GM21423 (cell line): ENCODE results near the gene ATP13A3.

Source experiments
- ATAC-seq: cut with Tn5 transposase; IDR thresholded peaks from one replicate; pipeline ENCODE4 v1.9.1; 2021; ENCODE audit warnings: mild to moderate bottlenecking, moderate library complexity; ENCODE audit not compliant: unreplicated experiment

ATP13A3 gene

DNA sequence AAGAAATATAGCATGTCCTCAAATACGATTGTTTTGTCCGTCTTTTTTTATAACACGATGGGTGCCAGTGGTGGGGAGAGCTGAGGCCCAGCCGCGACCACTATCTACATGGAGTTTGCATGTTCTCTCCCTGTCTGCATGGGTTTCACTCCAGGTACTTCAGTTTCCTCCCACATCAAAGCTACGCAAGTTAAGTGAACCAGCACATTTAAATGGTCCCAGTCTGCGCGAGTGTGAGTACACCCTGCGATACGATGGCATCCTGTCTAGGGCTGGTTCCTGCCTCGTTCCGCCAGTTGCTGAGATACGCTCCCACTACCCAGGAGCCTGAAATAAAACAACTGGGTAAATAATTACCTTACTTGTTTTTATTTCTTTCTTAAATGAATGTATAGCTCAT lies 40.6 kb downstream of the ATP13A3 start:
- no peak for ATAC-seq

DNA sequence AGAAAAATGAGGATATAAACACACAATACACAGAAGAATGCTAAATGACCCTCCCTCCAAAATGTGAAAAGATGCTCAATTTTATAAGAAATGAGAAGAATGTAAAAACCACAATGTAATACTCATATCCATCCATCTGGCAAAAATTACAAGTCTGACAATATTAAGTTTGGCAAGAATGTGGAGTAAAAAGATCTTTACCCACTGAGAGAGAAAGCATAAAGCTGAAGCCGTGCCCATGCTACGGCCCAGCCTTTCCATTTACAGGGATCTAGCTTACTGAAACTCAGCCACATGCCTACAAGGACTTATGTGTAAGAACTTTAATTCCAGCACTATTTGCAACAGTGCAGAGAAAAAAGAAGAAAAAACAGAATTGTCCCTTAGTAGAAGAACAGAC lies 42.9 kb downstream of the ATP13A3 start:
- ATAC-seq: no peak

DNA sequence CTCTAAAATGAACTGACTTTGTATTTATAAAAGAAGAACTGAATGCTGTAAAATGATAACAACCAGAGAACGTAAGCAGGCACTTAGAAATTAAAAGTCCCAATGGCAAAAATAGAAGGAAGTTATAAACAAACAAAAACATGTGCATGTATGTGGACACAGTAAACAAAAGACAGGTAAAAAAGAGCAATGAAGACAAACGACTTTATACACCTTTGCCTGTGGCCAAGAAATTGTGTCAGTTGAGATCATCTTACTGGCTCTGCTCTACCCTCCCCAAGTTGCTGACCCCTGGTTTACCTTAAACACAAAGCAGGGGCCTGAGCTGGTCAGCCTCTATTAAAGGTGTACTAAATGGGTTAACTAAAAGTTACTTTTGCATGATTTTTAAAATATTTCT lies 46.0 kb downstream of the ATP13A3 start:
- no peak for ATAC-seq

- ATAC-seq: no peak
Measured at GRCh38 chr3:194439881-194440550, 46.8 kb downstream of the ATP13A3 start.

- no peak for ATAC-seq
Measured at GRCh38 chr3:194434503-194434902, 52.3 kb downstream of the ATP13A3 start.

DNA sequence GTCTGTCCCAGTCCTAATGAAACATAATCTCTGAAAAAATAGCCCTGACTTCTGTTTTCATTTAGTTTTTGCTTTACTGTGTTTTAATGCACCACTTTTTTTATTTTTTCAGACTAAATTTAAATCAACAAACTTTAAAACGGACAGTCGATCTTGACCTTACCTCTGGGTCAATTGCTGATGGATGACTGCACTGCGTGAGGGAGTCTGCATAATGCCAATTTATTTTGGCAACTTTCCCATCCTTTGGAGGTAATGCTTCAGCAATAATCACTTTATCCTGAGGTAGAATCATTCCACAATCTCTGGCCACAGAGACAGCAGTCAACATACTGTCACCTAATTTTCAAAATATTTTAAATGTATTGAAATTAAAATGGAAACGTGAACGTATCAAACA lies 55.2 kb downstream of the ATP13A3 start:
- ATAC-seq: no peak

GRCh38 chr3:194425399-194425798 lies 61.4 kb downstream of the ATP13A3 start:
- ATAC-seq: no peak

DNA sequence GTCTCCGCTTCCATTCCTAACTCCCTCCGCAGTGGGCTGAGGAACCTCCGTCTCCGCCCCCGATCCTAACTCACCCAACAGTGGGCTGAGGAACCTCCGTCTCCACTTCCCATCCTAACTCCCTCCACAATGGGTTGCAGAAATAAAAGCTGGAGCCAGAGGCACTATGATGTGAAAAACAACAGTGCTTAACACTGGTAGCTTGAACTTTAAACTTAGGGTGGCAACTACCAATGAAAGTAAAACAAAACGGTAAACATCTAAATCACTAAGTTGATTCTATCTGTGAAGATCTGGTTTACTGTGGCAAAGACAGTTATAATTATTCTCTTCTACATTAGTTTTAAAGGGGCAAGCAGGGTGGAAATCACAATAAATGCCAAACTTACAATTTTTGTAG lies 61.8 kb downstream of the ATP13A3 start:
- ATAC-seq: no peak

GRCh38 chr3:194424373-194424772 lies 62.4 kb downstream of the ATP13A3 start:
- ATAC-seq: no peak

DNA sequence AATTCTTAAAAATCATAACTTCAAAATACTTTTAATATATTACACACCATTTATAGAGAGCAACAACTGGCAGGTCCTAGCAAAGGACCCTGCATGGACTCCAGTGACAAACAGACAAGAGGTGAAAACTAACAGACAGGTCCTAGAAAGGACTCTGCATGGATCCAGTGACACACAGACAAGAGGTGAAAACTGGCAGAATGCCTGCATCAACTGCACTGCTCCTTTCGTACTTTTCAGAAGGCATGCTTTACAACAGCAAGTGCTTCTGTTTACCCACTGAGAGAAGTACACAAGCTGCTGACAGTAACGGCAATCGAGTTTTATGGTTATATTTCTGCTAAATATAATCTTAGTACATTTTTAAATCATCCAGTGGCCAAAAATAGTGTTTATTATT lies 63.5 kb downstream of the ATP13A3 start:
- no peak for ATAC-seq

- no peak for ATAC-seq
Measured at GRCh38 chr3:194422188-194422587, 64.6 kb downstream of the ATP13A3 start.

DNA sequence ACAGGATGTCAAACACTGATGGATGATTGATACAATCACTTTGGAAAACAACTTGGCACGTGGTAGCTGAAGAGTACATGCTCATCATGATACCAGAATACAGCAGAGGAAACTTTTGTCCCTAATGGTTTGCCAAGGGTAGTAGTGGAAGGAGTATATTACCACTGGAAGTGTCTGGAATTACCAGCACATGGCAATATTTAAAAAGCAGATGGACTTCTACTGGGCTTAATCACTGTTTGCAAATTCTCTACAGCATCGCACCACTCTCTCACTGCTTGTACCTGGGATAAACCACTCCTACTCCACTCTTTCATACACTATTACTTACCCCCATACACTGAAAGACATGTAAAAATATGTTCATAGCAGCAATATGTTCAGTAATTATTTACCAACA lies 68.1 kb downstream of the ATP13A3 start:
- no peak for ATAC-seq

- no peak for ATAC-seq
Measured at GRCh38 chr3:194407423-194407822, 79.4 kb downstream of the ATP13A3 start.

DNA sequence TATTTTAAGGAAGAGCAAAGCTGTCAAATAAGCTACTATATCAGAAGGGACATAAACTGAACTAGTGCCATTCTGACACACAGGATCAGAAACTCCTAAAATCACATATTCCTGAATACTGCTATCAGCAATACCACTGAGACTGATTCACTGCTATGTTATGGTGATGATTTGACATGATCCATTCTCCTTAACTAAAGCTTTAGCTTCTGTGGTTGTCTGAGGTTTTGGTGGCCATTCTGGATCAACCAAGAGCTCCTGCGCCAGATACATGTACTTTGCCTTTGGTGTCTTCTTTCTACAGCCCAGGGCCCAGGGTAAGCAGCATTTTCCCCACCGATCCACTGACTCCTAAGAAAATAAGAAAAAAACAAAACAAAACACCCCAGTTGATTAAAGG lies 81.0 kb downstream of the ATP13A3 start:
- no peak for ATAC-seq

- no peak for ATAC-seq
Measured at GRCh38 chr3:194404365-194405140, 82.2 kb downstream of the ATP13A3 start.

GRCh38 chr3:194401868-194402329 lies 84.9 kb downstream of the ATP13A3 start:
- ATAC-seq: no peak

- ATAC-seq: no peak
Measured at GRCh38 chr3:194401346-194401745, 85.5 kb downstream of the ATP13A3 start.

GRCh38 chr3:194399874-194400411 lies 86.9 kb downstream of the ATP13A3 start:
- ATAC-seq: no peak

GRCh38 chr3:194399166-194399565 lies 87.6 kb downstream of the ATP13A3 start, which contains the start of gene GP5:
TSS of gene GP5 (minus strand) at chr3:194399266. CDS start at chr3:194398282, 984 bp downstream.
- ATAC-seq: no peak

GRCh38 chr3:194397757-194398312 lies 89.0 kb downstream of the ATP13A3 start:
- no peak for ATAC-seq

DNA sequence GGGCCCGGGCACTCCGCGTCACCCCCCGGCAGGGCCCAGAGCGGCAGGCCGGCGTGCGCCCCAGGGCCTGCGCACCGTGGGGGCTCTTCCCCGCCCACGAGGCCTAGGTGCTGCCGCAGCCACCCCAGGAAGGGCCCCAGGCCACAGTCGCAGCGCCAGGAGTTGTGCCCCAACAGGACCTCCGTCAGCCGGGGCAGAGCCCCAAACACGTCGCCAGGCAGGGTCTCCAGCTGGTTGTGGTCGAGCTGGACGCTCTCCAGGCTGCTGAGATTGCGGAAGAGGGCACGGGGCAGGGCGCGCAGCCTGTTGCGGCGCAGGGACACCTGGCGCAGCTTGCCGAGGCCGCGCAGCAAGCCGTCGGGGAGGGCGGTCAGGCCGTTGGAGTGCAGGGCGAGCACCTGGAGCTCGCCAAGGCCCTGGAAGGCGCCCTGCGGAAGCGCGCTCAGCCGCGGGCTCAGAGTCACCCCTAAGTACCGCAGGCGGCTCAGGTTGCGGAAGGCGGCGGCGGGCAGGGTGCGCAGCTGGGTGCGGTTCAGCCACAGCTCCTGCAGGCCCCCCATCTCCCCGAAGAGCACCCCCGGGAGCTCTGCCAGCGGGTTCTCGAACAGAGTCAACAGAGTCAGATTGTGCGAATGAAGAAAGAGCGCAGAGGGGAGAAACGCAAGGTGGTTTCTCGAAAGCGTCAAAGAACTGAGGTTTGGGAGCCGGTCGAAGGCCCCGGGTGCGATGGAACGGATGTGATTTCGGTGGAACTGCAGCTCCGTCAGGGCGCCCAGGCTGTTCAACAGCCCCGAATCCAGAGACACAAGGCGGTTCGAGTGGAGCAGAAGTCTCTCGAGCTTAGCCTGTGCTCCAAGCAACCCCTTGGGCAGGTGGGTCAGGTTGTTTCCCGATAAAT lies 89.7 kb downstream of the ATP13A3 start:
- no peak for ATAC-seq
